Esophagus squamous epithelium (tissue), 5 donors: Measurements from ENCODE around the gene NOD1. TPM values are rescaled to one million over a fixed set of nuclear protein-coding genes. Genes with fewer than 3 reads are reported as not detected.

Source experiments
- DNase-seq: peaks from one replicate; lab custom pipeline; 2025; lab: John Stamatoyannopoulos, UW
- H3K27ac ChIP-seq, 4 donors: fragments of 200-600 bp; sonication (generic); one replicate each; pipeline ENCODE4 v1.5.1; 2016 to 2019; ENCODE audit warnings: mild to moderate bottlenecking in 1 of 4
- H3K27me3 ChIP-seq, 4 donors: fragments of 200-600 bp; sonication (generic); 1 replicate in 3 of 4; 2 replicates in 1 of 4; pipeline versions ENCODE4 v1.5.1 to v1.6.0; 2017 to 2021; ENCODE audit warnings: antibody characterized with exemption in 1 of 4
- H3K36me3 ChIP-seq, 3 donors: fragments of 200-600 bp; sonication (generic); one replicate each; pipeline ENCODE4 v1.5.1; 2016 to 2019
- H3K4me1 ChIP-seq, 3 donors: fragments of 200-600 bp; sonication (generic); one replicate each; pipeline ENCODE4 v1.5.1; 2017 to 2019
- H3K4me3 ChIP-seq, 4 donors: fragments of 200-600 bp; sonication (generic); 1 replicate in 3 of 4; 2 replicates in 1 of 4; pipeline ENCODE4 v1.5.1; 2016 to 2019; ENCODE audit warnings: mild to moderate bottlenecking in 2 of 4, moderate library complexity in 1 of 4
- H3K9me3 ChIP-seq, 3 donors: fragments of 200-600 bp; sonication (generic); one replicate each; pipeline ENCODE4 v1.5.1; 2016 to 2019
- CTCF ChIP-seq, 6 experiments: fragments of 450-650 bp in 4 of 6; fragments of 200-600 bp in 2 of 6; sonication (generic) in 2 of 6; IDR thresholded peaks; one replicate each; pipeline ENCODE4 v1.5.1; 2016 to 2019; ENCODE audit warnings: antibody characterized with exemption in 6 of 6, mild to moderate bottlenecking in 4 of 6, moderate library complexity in 4 of 6
- POLR2A ChIP-seq, 4 donors: fragments of 450-650 bp; IDR thresholded peaks; one replicate each; pipeline ENCODE4 v1.6.1; 2017; ENCODE audit warnings: antibody characterized with exemption in 4 of 4, mild to moderate bottlenecking in 4 of 4, moderate library complexity in 3 of 4
- WGBS, 2 donors: methylation state at CpG; one replicate each; pipeline ENCODE4 v1.1.5; 2018; 5-methylcytosine and 5-hydroxymethylcytosine counted together
- intact Hi-C: fragments of 100-400 bp; cut with DNase I; formaldehyde crosslinking; loops from one replicate; pipeline ENCODE4 v1.15.0; 2022
- total RNA-seq, 4 donors: library from RNA; depleted of rRNA; stranded (reverse); fragments of >200 nt; gene quantifications; one replicate each; pipeline ENCODE4 v1.1.0, GENCODE V29; 2016
- donor health status: DM: yes; HTN: yes; CAD: no.

NOD1 gene
- total RNA-seq, 4 donors from 2014 or later, result 4.2 to 13.0 (median 6.2) TPM

- WGBS, 2 donors, result 69 to 73% methylated on average over 2 to 3 of the region's 3 CpGs
- Histone ChIP-seq H3K4me3 (no peak overlapping the region), H3K36me3 (no peaks in the 10 kb centered on the region), H3K9me3 (peaks cover 0 to 8% (median 0%) of the 10 kb centered on the region in 3 donors), H3K27ac (no peak overlapping the region), H3K4me1 (peaks cover 0 to 10% (median 0%) of the 10 kb centered on the region in 3 donors), H3K27me3 (no peaks in the 10 kb centered on the region)
- no peak for DNase-seq
- TF ChIP-seq CTCF (IDR thresholded peaks at IDR 0.05) (no peak), POLR2A (IDR thresholded peaks at IDR 0.05) (no peak)
- intact Hi-C loops, result no loop called here
These were observed 66.7 kb downstream of the NOD1 start for GRCh38 chr7:30411897-30412296.

- WGBS, 2 donors, result 68 to 71% methylated on average over 2 of the region's 2 CpGs
- intact Hi-C loops, result no loop called here
These were observed 67.4 kb downstream of the NOD1 start for GRCh38 chr7:30411173-30411572.

GRCh38 chr7:30406664-30407425, 71.7 kb downstream of the NOD1 start:
- Histone ChIP-seq H3K27me3 (no peaks in the 10 kb centered on the region), H3K27ac (peak overlapping the region; percentile 50 to 78 (median 60)), H3K9me3 (no peaks in the 10 kb centered on the region), H3K36me3 (peaks cover 0 to 15% (median 0%) of the 10 kb centered on the region in 3 donors), H3K4me1 (peaks cover 0 to 28% (median 0%) of the 10 kb centered on the region in 3 donors), H3K4me3 (no peak overlapping the region)
- 53 to 67% methylated on average over 13 of the region's 13 CpGs for WGBS, 2 donors
- TF ChIP-seq POLR2A (IDR thresholded peaks at IDR 0.05), result no peak
- TF ChIP-seq CTCF (IDR thresholded peaks at IDR 0.05), result no peak
- intact Hi-C loops, result loop anchor here (10.0 kb wide), 1 partner anchor 112 kb away; no protein-coding TSS in a partner anchor
- no peak for DNase-seq

More at GRCh38 chr7:30411173-30411572, 67.4 kb downstream of the NOD1 start:
- no peak overlapping the region for H3K27ac ChIP-seq
- no peak for TF ChIP-seq POLR2A (IDR thresholded peaks at IDR 0.05)
- H3K4me3 ChIP-seq, result no peak overlapping the region
- no peaks in the 10 kb centered on the region for H3K36me3 ChIP-seq
- DNase-seq, result no peak
- no peaks in the 10 kb centered on the region for H3K27me3 ChIP-seq
- peaks cover 0 to 16% (median 0%) of the 10 kb centered on the region in 3 donors for H3K4me1 ChIP-seq
- H3K9me3 ChIP-seq, result peaks cover 0 to 8% (median 0%) of the 10 kb centered on the region in 3 donors

- WGBS, 2 donors, result 94 to 95% methylated on average over 2 of the region's 2 CpGs
- TF ChIP-seq POLR2A (IDR thresholded peaks at IDR 0.05) (no peak), CTCF (IDR thresholded peaks at IDR 0.05) (no peak)
- no peak overlapping the region for H3K4me3 ChIP-seq
- H3K36me3 ChIP-seq, result peaks cover 0 to 15% (median 0%) of the 10 kb centered on the region in 3 donors
- DNase-seq, result no peak
- intact Hi-C loops, result loop anchor here (10.0 kb wide), 1 partner anchor 110 kb away; no protein-coding TSS in a partner anchor
- no peaks in the 10 kb centered on the region for H3K9me3 ChIP-seq
- H3K27me3 ChIP-seq, result no peaks in the 10 kb centered on the region
- no peak overlapping the region for H3K27ac ChIP-seq
- peaks cover 0 to 28% (median 0%) of the 10 kb centered on the region in 3 donors for H3K4me1 ChIP-seq
These were observed 73.4 kb downstream of the NOD1 start for GRCh38 chr7:30405179-30405578.

- H3K4me1 ChIP-seq, result peaks cover 0 to 28% (median 0%) of the 10 kb centered on the region in 3 donors
- no peak overlapping the region for H3K27ac ChIP-seq
- H3K9me3 ChIP-seq, result no peaks in the 10 kb centered on the region
- intact Hi-C loops, result loop anchor here (10.0 kb wide), 1 partner anchor 109 kb away; no protein-coding TSS in a partner anchor
- whole genome bisulfite sequencing, 2 donors, result 37 to 55% methylated on average over 3 of the region's 3 CpGs
- H3K36me3 ChIP-seq, result peaks cover 0 to 15% (median 0%) of the 10 kb centered on the region in 3 donors
- H3K27me3 ChIP-seq, result no peaks in the 10 kb centered on the region
- DNase-seq, result no peak
- TF ChIP-seq CTCF (IDR thresholded peaks at IDR 0.05), result no peak
- TF ChIP-seq POLR2A (IDR thresholded peaks at IDR 0.05), result no peak
- H3K4me3 ChIP-seq, result no peak overlapping the region
These were observed 75.1 kb downstream of the NOD1 start for GRCh38 chr7:30403477-30403876.
